NB4 (cell line): ENCODE data around the gene CFD.

Source experiments
- CTCF ChIP-seq: IDR thresholded peaks from one replicate; pipeline ENCODE4 v1.5.1; 2012; ENCODE audit warnings: low read depth, low read length
- MAX ChIP-seq: IDR thresholded peaks from 2 replicates; pipeline ENCODE4 v1.6.1; 2011; ENCODE audit warnings: low read depth, low read length
- POLR2A ChIP-seq: IDR thresholded peaks from 2 replicates; pipeline ENCODE4 v1.6.1; 2011; ENCODE audit warnings: mild to moderate bottlenecking; ENCODE audit not compliant: insufficient read length; ENCODE audit errors: extremely low read depth

- TF ChIP-seq CTCF (no peak), POLR2A (no peak), MAX (no peak)
Measured at GRCh38 chr19:896999-897398, 37.5 kb downstream of the CFD start.
